ENCODE data around the gene RFTN2. TPM values are rescaled to one million over a fixed set of nuclear protein-coding genes. Genes with fewer than 3 reads are reported as not detected.

Gene RFTN2
- total and polyA plus RNA-seq, 9 of the 15 experiments (the other 6 are each of a cell fraction or from before 2014, with no cell fraction given) = 0.01 to 0.11 (median 0.04) TPM; not detected in 6

Small RNAs within 50 kb of the gene (small RNA-seq; reads per million reads assigned to genes)
- gene AC020550.1 = not detected

Other genes starting within 250 kb of the RFTN2 start
Only the 7 nearest of the 8 such genes appear.
- 6.9 and 7.6 TPM in 2 replicates for gene COQ10B, start 222.0 kb downstream of the RFTN2 start, total RNA-seq (2014; rRNA removed)
- gene COQ10B, start 222.0 kb downstream of the RFTN2 start, total RNA-seq (2014; rRNA removed; fragmentation: Illumina TruSeq; extraction: Trizol) = 13.1 and 15.9 TPM in 2 replicates
- 10.8 and 11.1 TPM in 2 replicates for gene COQ10B, start 222.0 kb downstream of the RFTN2 start, total RNA-seq (2015; rRNA removed; fragmentation: Illumina TruSeq; extraction: Trizol)
- 8.5 and 9.8 TPM in 2 replicates for gene COQ10B, start 222.0 kb downstream of the RFTN2 start, total RNA-seq (2021)
- gene COQ10B, start 222.0 kb downstream of the RFTN2 start, polyA plus RNA-seq (2011; rRNA removed) = 1.8 and 3.1 TPM in 2 replicates
- gene COQ10B, start 222.0 kb downstream of the RFTN2 start, polyA plus RNA-seq (2014; fragmentation: Illumina TruSeq; extraction: Trizol) = 8.8 and 9.7 TPM in 2 replicates
- gene COQ10B, start 222.0 kb downstream of the RFTN2 start, polyA plus RNA-seq (2014; fragmentation: Nextera tagmentation; extraction: Ambion mirVana) = 1 to 10 TPM; 7.2 to 7.7 TPM
- gene COQ10B, start 222.0 kb downstream of the RFTN2 start, polyA plus RNA-seq (2014; rRNA removed) = 7.1 and 9.3 TPM in 2 replicates
- gene HSPD1, start 175.7 kb downstream of the RFTN2 start, total RNA-seq (2014; rRNA removed) = 398 and 400 TPM in 2 replicates
- gene HSPD1, start 175.7 kb downstream of the RFTN2 start, total RNA-seq (2014; rRNA removed; fragmentation: Illumina TruSeq; extraction: Trizol) = 816 and 890 TPM in 2 replicates
- gene HSPD1, start 175.7 kb downstream of the RFTN2 start, total RNA-seq (2015; rRNA removed; fragmentation: Illumina TruSeq; extraction: Trizol) = 663 and 710 TPM in 2 replicates
- 561 and 583 TPM in 2 replicates for gene HSPD1, start 175.7 kb downstream of the RFTN2 start, total RNA-seq (2021)
- gene HSPD1, start 175.7 kb downstream of the RFTN2 start, polyA plus RNA-seq (2011; rRNA removed) = 411 and 575 TPM in 2 replicates
- 654 and 736 TPM in 2 replicates for gene HSPD1, start 175.7 kb downstream of the RFTN2 start, polyA plus RNA-seq (2014; fragmentation: Illumina TruSeq; extraction: Trizol)
- 1,000 to 10,000 TPM in 1 of 2 experiments, 100 to 1,000 TPM in 1; 622 to 1,014 TPM for gene HSPD1, start 175.7 kb downstream of the RFTN2 start, polyA plus RNA-seq (2014; fragmentation: Nextera tagmentation; extraction: Ambion mirVana)
- 508 and 510 TPM in 2 replicates for gene HSPD1, start 175.7 kb downstream of the RFTN2 start, polyA plus RNA-seq (2014; rRNA removed)
- 395 and 427 TPM in 2 replicates for gene HSPE1, start 175.2 kb downstream of the RFTN2 start, total RNA-seq (2014; rRNA removed)
- gene HSPE1, start 175.2 kb downstream of the RFTN2 start, total RNA-seq (2014; rRNA removed; fragmentation: Illumina TruSeq; extraction: Trizol) = 649 and 664 TPM in 2 replicates
- gene HSPE1, start 175.2 kb downstream of the RFTN2 start, total RNA-seq (2015; rRNA removed; fragmentation: Illumina TruSeq; extraction: Trizol) = 576 and 612 TPM in 2 replicates
- gene HSPE1, start 175.2 kb downstream of the RFTN2 start, total RNA-seq (2021) = 223 and 261 TPM in 2 replicates
- 267 and 371 TPM in 2 replicates for gene HSPE1, start 175.2 kb downstream of the RFTN2 start, polyA plus RNA-seq (2011; rRNA removed)
- 574 and 695 TPM in 2 replicates for gene HSPE1, start 175.2 kb downstream of the RFTN2 start, polyA plus RNA-seq (2014; fragmentation: Illumina TruSeq; extraction: Trizol)
- gene HSPE1, start 175.2 kb downstream of the RFTN2 start, polyA plus RNA-seq (2014; fragmentation: Nextera tagmentation; extraction: Ambion mirVana) = 1,000 to 10,000 TPM in 1 of 2 experiments, 100 to 1,000 TPM in 1; 880 to 1,007 TPM
- gene HSPE1, start 175.2 kb downstream of the RFTN2 start, polyA plus RNA-seq (2014; rRNA removed) = 843 and 986 TPM in 2 replicates
- 12.2 and 13.5 TPM in 2 replicates for gene MOB4, start 159.5 kb downstream of the RFTN2 start, total RNA-seq (2014; rRNA removed)
- gene MOB4, start 159.5 kb downstream of the RFTN2 start, total RNA-seq (2014; rRNA removed; fragmentation: Illumina TruSeq; extraction: Trizol) = 27.7 and 31.3 TPM in 2 replicates
- 18.1 and 21.0 TPM in 2 replicates for gene MOB4, start 159.5 kb downstream of the RFTN2 start, total RNA-seq (2015; rRNA removed; fragmentation: Illumina TruSeq; extraction: Trizol)
- 13.8 and 16.8 TPM in 2 replicates for gene MOB4, start 159.5 kb downstream of the RFTN2 start, total RNA-seq (2021)
- gene MOB4, start 159.5 kb downstream of the RFTN2 start, polyA plus RNA-seq (2011; rRNA removed) = 15.3 and 25.6 TPM in 2 replicates
- gene MOB4, start 159.5 kb downstream of the RFTN2 start, polyA plus RNA-seq (2014; fragmentation: Illumina TruSeq; extraction: Trizol) = 17.4 and 17.7 TPM in 2 replicates
- gene MOB4, start 159.5 kb downstream of the RFTN2 start, polyA plus RNA-seq (2014; fragmentation: Nextera tagmentation; extraction: Ambion mirVana) = 10 to 100 TPM; 29.6 to 30.8 TPM
- gene MOB4, start 159.5 kb downstream of the RFTN2 start, polyA plus RNA-seq (2014; rRNA removed) = 20.4 and 22.2 TPM in 2 replicates
- 10.2 and 13.8 TPM in 2 replicates for gene MARS2, start 29.8 kb upstream of the RFTN2 start, total RNA-seq (2014; rRNA removed)
- 9.9 and 12.7 TPM in 2 replicates for gene MARS2, start 29.8 kb upstream of the RFTN2 start, total RNA-seq (2014; rRNA removed; fragmentation: Illumina TruSeq; extraction: Trizol)
- gene MARS2, start 29.8 kb upstream of the RFTN2 start, total RNA-seq (2015; rRNA removed; fragmentation: Illumina TruSeq; extraction: Trizol) = 12.1 and 12.5 TPM in 2 replicates
- gene MARS2, start 29.8 kb upstream of the RFTN2 start, total RNA-seq (2021) = 17.6 and 20.7 TPM in 2 replicates
- 6.9 and 7.8 TPM in 2 replicates for gene MARS2, start 29.8 kb upstream of the RFTN2 start, polyA plus RNA-seq (2011; rRNA removed)
- gene MARS2, start 29.8 kb upstream of the RFTN2 start, polyA plus RNA-seq (2014; fragmentation: Illumina TruSeq; extraction: Trizol) = 12.5 and 17.1 TPM in 2 replicates
- 1 to 10 TPM; 4.0 to 6.9 TPM for gene MARS2, start 29.8 kb upstream of the RFTN2 start, polyA plus RNA-seq (2014; fragmentation: Nextera tagmentation; extraction: Ambion mirVana)
- 12.2 and 12.7 TPM in 2 replicates for gene MARS2, start 29.8 kb upstream of the RFTN2 start, polyA plus RNA-seq (2014; rRNA removed)
- 0.29 TPM in 1 of 2 replicates, not detected in the other for gene BOLL, start 109.7 kb upstream of the RFTN2 start, total RNA-seq (2014; rRNA removed)
- gene BOLL, start 109.7 kb upstream of the RFTN2 start, total RNA-seq (2014; rRNA removed; fragmentation: Illumina TruSeq; extraction: Trizol) = 0.11 TPM in 1 of 2 replicates, not detected in the other
- gene BOLL, start 109.7 kb upstream of the RFTN2 start, total RNA-seq (2015; rRNA removed; fragmentation: Illumina TruSeq; extraction: Trizol) = 0.25 TPM in 1 of 2 replicates, not detected in the other
- 0.11 and 0.13 TPM in 2 replicates for gene BOLL, start 109.7 kb upstream of the RFTN2 start, total RNA-seq (2021)
- 0.53 TPM in 1 of 2 replicates, not detected in the other for gene BOLL, start 109.7 kb upstream of the RFTN2 start, polyA plus RNA-seq (2011; rRNA removed)
- gene BOLL, start 109.7 kb upstream of the RFTN2 start, polyA plus RNA-seq (2014; fragmentation: Illumina TruSeq; extraction: Trizol) = 0.11 and 0.55 TPM in 2 replicates
- under 1 TPM; 0.11 to 0.46 TPM for gene BOLL, start 109.7 kb upstream of the RFTN2 start, polyA plus RNA-seq (2014; fragmentation: Nextera tagmentation; extraction: Ambion mirVana)
- gene BOLL, start 109.7 kb upstream of the RFTN2 start, polyA plus RNA-seq (2014; rRNA removed) = 0.09 and 0.12 TPM in 2 replicates
- gene PLCL1, start 129.0 kb upstream of the RFTN2 start, total RNA-seq (2014; rRNA removed) = 6.1 and 6.2 TPM in 2 replicates
- gene PLCL1, start 129.0 kb upstream of the RFTN2 start, total RNA-seq (2014; rRNA removed; fragmentation: Illumina TruSeq; extraction: Trizol) = 12.9 and 16.0 TPM in 2 replicates
- 12.0 and 12.6 TPM in 2 replicates for gene PLCL1, start 129.0 kb upstream of the RFTN2 start, total RNA-seq (2015; rRNA removed; fragmentation: Illumina TruSeq; extraction: Trizol)
- gene PLCL1, start 129.0 kb upstream of the RFTN2 start, total RNA-seq (2021) = 8.9 and 9.7 TPM in 2 replicates
- 11.2 and 17.7 TPM in 2 replicates for gene PLCL1, start 129.0 kb upstream of the RFTN2 start, polyA plus RNA-seq (2011; rRNA removed)
- gene PLCL1, start 129.0 kb upstream of the RFTN2 start, polyA plus RNA-seq (2014; fragmentation: Illumina TruSeq; extraction: Trizol) = 8.6 and 8.9 TPM in 2 replicates
- 1 to 10 TPM; 2.0 to 3.0 TPM for gene PLCL1, start 129.0 kb upstream of the RFTN2 start, polyA plus RNA-seq (2014; fragmentation: Nextera tagmentation; extraction: Ambion mirVana)
- 5.1 and 8.1 TPM in 2 replicates for gene PLCL1, start 129.0 kb upstream of the RFTN2 start, polyA plus RNA-seq (2014; rRNA removed)

Measured in K562 (cell line).